ENCODE data around the gene H19. TPM values are rescaled to one million over a fixed set of nuclear protein-coding genes. Genes with fewer than 3 reads are reported as not detected.

The H19 gene
- total RNA-seq, 1 donor from 2014 or later = 0.07 TPM

- no peak for DNase-seq (ENCODE audit: low read depth, low spot score)
These were observed 14.1 kb downstream of the H19 start for GRCh38 chr11:1983601-1983961.

- no peak for DNase-seq (ENCODE audit: low read depth, low spot score)
These were observed 14.6 kb downstream of the H19 start for GRCh38 chr11:1982873-1983600.

GRCh38 chr11:1979607-1980006 is 18.0 kb downstream of the H19 start:
- DNase-seq (ENCODE audit: low read depth, low spot score) = no peak

- DNase-seq (ENCODE audit: low read depth, low spot score) = no peak
These were observed 18.7 kb downstream of the H19 start for GRCh38 chr11:1978720-1979473.

GRCh38 chr11:1975185-1975584 is 22.5 kb downstream of the H19 start:
- no peak for DNase-seq (ENCODE audit: low read depth, low spot score)

GRCh38 chr11:1970956-1971355 is 26.7 kb downstream of the H19 start:
- no peak for DNase-seq (ENCODE audit: low read depth, low spot score)

- no peak for DNase-seq (ENCODE audit: low read depth, low spot score)
These were observed 27.9 kb downstream of the H19 start for GRCh38 chr11:1969776-1970175.

- no peak for DNase-seq (ENCODE audit: low read depth, low spot score)
These were observed 28.6 kb downstream of the H19 start for GRCh38 chr11:1969035-1969434.

- DNase-seq (ENCODE audit: low read depth, low spot score) = no peak
These were observed 29.1 kb downstream of the H19 start for GRCh38 chr11:1968454-1969002.

GRCh38 chr11:1967641-1968225 is 29.9 kb downstream of the H19 start:
- no peak for DNase-seq (ENCODE audit: low read depth, low spot score)

GRCh38 chr11:1966531-1966930 is 31.1 kb downstream of the H19 start:
- no peak for DNase-seq (ENCODE audit: low read depth, low spot score)

GRCh38 chr11:1964955-1965354 is 32.7 kb downstream of the H19 start:
- no peak for DNase-seq (ENCODE audit: low read depth, low spot score)

- DNase-seq (ENCODE audit: low read depth, low spot score) = no peak
These were observed 33.3 kb downstream of the H19 start for GRCh38 chr11:1964348-1964747.

- DNase-seq (ENCODE audit: low read depth, low spot score) = no peak
These were observed 33.8 kb downstream of the H19 start for GRCh38 chr11:1963864-1964263.

- DNase-seq (ENCODE audit: low read depth, low spot score) = no peak
These were observed 37.9 kb downstream of the H19 start for GRCh38 chr11:1959786-1960185.

GRCh38 chr11:1958367-1958766 is 39.3 kb downstream of the H19 start:
- no peak for DNase-seq (ENCODE audit: low read depth, low spot score)

GRCh38 chr11:1953489-1954266 is 44.0 kb downstream of the H19 start:
- DNase-seq (ENCODE audit: low read depth, low spot score) = no peak

GRCh38 chr11:1952806-1953482 is 44.7 kb downstream of the H19 start:
- no peak for DNase-seq (ENCODE audit: low read depth, low spot score)

GRCh38 chr11:1949922-1950321 is 47.7 kb downstream of the H19 start:
- DNase-seq (ENCODE audit: low read depth, low spot score) = no peak

GRCh38 chr11:1949302-1949701 is 48.3 kb downstream of the H19 start:
- no peak for DNase-seq (ENCODE audit: low read depth, low spot score)

GRCh38 chr11:1948389-1948788 is 49.3 kb downstream of the H19 start:
- DNase-seq (ENCODE audit: low read depth, low spot score) = no peak

All from pulmonary artery endothelial cell (primary cell).